ENCODE data around the gene LRRC26. TPM values are rescaled to one million over a fixed set of nuclear protein-coding genes. Genes with fewer than 3 reads are reported as not detected.

LRRC26 gene
- total and polyA plus RNA-seq, 2 experiments from 2014 or later, result not detected

GRCh38 chr9:137204731-137205125 lies 34.9 kb upstream of the LRRC26 start:
- Histone ChIP-seq H3K9me2 (ENCODE audit: insufficient read depth) (no peaks in the 10 kb centered on the region), H3K4me2 (ENCODE audit: unreplicated experiment) (peak overlapping the region; percentile 86), H3F3A (ENCODE audit: insufficient read depth) (no peaks in the 10 kb centered on the region; the same call in 1 of the 2 replicates), H3K27me3 (replicated peaks; ENCODE audit: insufficient read depth) (no peaks in the 10 kb centered on the region), H3K27ac (peak overlapping the region; percentile 44), H3K4me1 (ENCODE audit: insufficient read depth) (peaks cover 17% of the 10 kb centered on the region), H3K79me2 (ENCODE audit: insufficient read depth) (peaks cover 64% of the 10 kb centered on the region), H3K4me3 (peak overlapping the region; percentile 89), H3K9ac (peak overlapping the region; percentile 92), H2AFZ (peak overlapping the region; percentile 58), H3K9me3 (ENCODE audit: low read depth) (no peaks in the 10 kb centered on the region), H4K20me1 (ENCODE audit: insufficient read depth) (no peaks in the 10 kb centered on the region), H3K36me3 (ENCODE audit: low read depth) (no peaks in the 10 kb centered on the region)
- TF ChIP-seq EZH2 (IDR thresholded peaks at IDR 0.05; ENCODE audit: insufficient read depth, poor library complexity, severe bottlenecking), result no peak
- no peak for TF ChIP-seq EZH2phosphoT487 (IDR thresholded peaks at IDR 0.05; ENCODE audit: insufficient read depth, low read depth)
- in situ Hi-C loops (cut with MboI), result no loop called here
- no peak for DNase-seq
- WGBS, 2 experiments (ENCODE audit: low coverage in 1 of 2, low lambda C conversion rate in 2 of 2, missing lambda C conversion rate in 2 of 2), result 7 to 10% methylated on average over 21 of the region's 21 CpGs

GRCh38 chr9:137202966-137203365 lies 33.1 kb upstream of the LRRC26 start:
- no peak overlapping the region for H3K27ac ChIP-seq
- H3K9me2 ChIP-seq (ENCODE audit: insufficient read depth), result no peaks in the 10 kb centered on the region
- no peaks in the 10 kb centered on the region; the same call in 1 of the 2 replicates for H3F3A ChIP-seq (ENCODE audit: insufficient read depth)
- H3K4me3 ChIP-seq, result no peak overlapping the region
- H3K4me1 ChIP-seq (ENCODE audit: insufficient read depth), result peaks cover 25% of the 10 kb centered on the region
- TF ChIP-seq EZH2phosphoT487 (IDR thresholded peaks at IDR 0.05; ENCODE audit: insufficient read depth, low read depth), result no peak
- TF ChIP-seq EZH2 (IDR thresholded peaks at IDR 0.05; ENCODE audit: insufficient read depth, poor library complexity, severe bottlenecking), result no peak
- 55 to 63% methylated on average over 8 of the region's 8 CpGs for WGBS, 2 experiments (ENCODE audit: low coverage in 1 of 2, low lambda C conversion rate in 2 of 2, missing lambda C conversion rate in 2 of 2)
- no peaks in the 10 kb centered on the region for H4K20me1 ChIP-seq (ENCODE audit: insufficient read depth)
- no peaks in the 10 kb centered on the region for H3K36me3 ChIP-seq (ENCODE audit: low read depth)
- H3K79me2 ChIP-seq (ENCODE audit: insufficient read depth), result peaks cover 82% of the 10 kb centered on the region
- H3K4me2 ChIP-seq (ENCODE audit: unreplicated experiment), result no peak overlapping the region
- no peak overlapping the region for H3K9ac ChIP-seq
- DNase-seq, result no peak
- H3K9me3 ChIP-seq (ENCODE audit: low read depth), result no peaks in the 10 kb centered on the region
- H3K27me3 ChIP-seq (replicated peaks; ENCODE audit: insufficient read depth), result no peaks in the 10 kb centered on the region
- in situ Hi-C loops (cut with MboI), result no loop called here
- no peak overlapping the region for H2AFZ ChIP-seq

- no peaks in the 10 kb centered on the region; the same call in 1 of the 2 replicates for H3F3A ChIP-seq (ENCODE audit: insufficient read depth)
- peaks cover 22% of the 10 kb centered on the region for H3K4me1 ChIP-seq (ENCODE audit: insufficient read depth)
- no peaks in the 10 kb centered on the region for H3K9me2 ChIP-seq (ENCODE audit: insufficient read depth)
- H4K20me1 ChIP-seq (ENCODE audit: insufficient read depth), result no peaks in the 10 kb centered on the region
- TF ChIP-seq EZH2phosphoT487 (IDR thresholded peaks at IDR 0.05; ENCODE audit: insufficient read depth, low read depth) (no peak), EZH2 (IDR thresholded peaks at IDR 0.05; ENCODE audit: insufficient read depth, poor library complexity, severe bottlenecking) (no peak)
- peak; percentile 27 for DNase-seq
- peak overlapping the region; percentile 74 for H2AFZ ChIP-seq
- no peaks in the 10 kb centered on the region for H3K27me3 ChIP-seq (replicated peaks; ENCODE audit: insufficient read depth)
- H3K4me3 ChIP-seq, result peak overlapping the region; percentile 90
- WGBS, 2 experiments (ENCODE audit: low coverage in 1 of 2, low lambda C conversion rate in 2 of 2, missing lambda C conversion rate in 2 of 2), result 11 to 16% methylated on average over 23 of the region's 23 CpGs
- H3K79me2 ChIP-seq (ENCODE audit: insufficient read depth), result peaks cover 86% of the 10 kb centered on the region
- H3K9ac ChIP-seq, result peak overlapping the region; percentile 73
- H3K27ac ChIP-seq, result 0 out of 2 replicates have a peak overlapping the region, but pooled peaks have one; percentile 10
- peak overlapping the region; percentile 92 for H3K4me2 ChIP-seq (ENCODE audit: unreplicated experiment)
- no peaks in the 10 kb centered on the region for H3K9me3 ChIP-seq (ENCODE audit: low read depth)
- in situ Hi-C loops (cut with MboI), result no loop called here
- no peaks in the 10 kb centered on the region for H3K36me3 ChIP-seq (ENCODE audit: low read depth)
Measured at GRCh38 chr9:137201205-137201868, 31.5 kb upstream of the LRRC26 start.

- Histone ChIP-seq H4K20me1 (ENCODE audit: insufficient read depth) (no peaks in the 10 kb centered on the region), H2AFZ (peak within 1 kb of the TSS; percentile 74), H3K4me3 (peak within 1 kb of the TSS; percentile 90), H3K27ac (peak within 1 kb of the TSS; percentile 43; the same call in 1 of the 2 replicates), H3F3A (ENCODE audit: insufficient read depth) (no peaks in the 10 kb centered on the region; the same call in 1 of the 2 replicates), H3K36me3 (ENCODE audit: low read depth) (no peaks in the 10 kb centered on the region), H3K9me3 (ENCODE audit: low read depth) (no peaks in the 10 kb centered on the region), H3K27me3 (replicated peaks; ENCODE audit: insufficient read depth) (no peaks in the 10 kb centered on the region), H3K9me2 (ENCODE audit: insufficient read depth) (no peaks in the 10 kb centered on the region), H3K79me2 (ENCODE audit: insufficient read depth) (peaks cover 83% of the 10 kb centered on the region), H3K9ac (peak within 1 kb of the TSS; percentile 73), H3K4me1 (ENCODE audit: insufficient read depth) (peaks cover 20% of the 10 kb centered on the region), H3K4me2 (ENCODE audit: unreplicated experiment) (peak within 1 kb of the TSS; percentile 92)
- 2% methylated on average over 39 to 70 of the region's 118 CpGs for WGBS, 2 experiments (ENCODE audit: low coverage in 1 of 2, low lambda C conversion rate in 2 of 2, missing lambda C conversion rate in 2 of 2)
- in situ Hi-C loops (cut with MboI), result no loop called here
- TF ChIP-seq EZH2 (IDR thresholded peaks at IDR 0.05; ENCODE audit: insufficient read depth, poor library complexity, severe bottlenecking) (no peak), EZH2phosphoT487 (IDR thresholded peaks at IDR 0.05; ENCODE audit: insufficient read depth, low read depth) (no peak)
- peak; percentile 100 for DNase-seq
Measured at GRCh38 chr9:137200311-137201204, 30.7 kb upstream of the LRRC26 start, which contains the start of gene TPRN. TPRN (minus strand) TSS chr9:137200741; CDS start chr9:137200711, 30 bp downstream.

Data from GM23248 (cell line).